Stimulated activated effector memory CD8-positive, alpha-beta T cell treated with anti-CD3 and anti-CD28 coated beads, Interleukin-12 subunit alpha, Interleukin-12 subunit beta, amount 100 ng/mL, for 72 hours (primary cell): Measurements from ENCODE around the gene PRKAA1.
A peak's percentile ranks its signal among the peaks of the same experiment; 100 is the strongest.
"Not testable (repeated sequence)": the region's sequence is repeated elsewhere in the genome, so short reads cannot be mapped to it uniquely, and the experiment has no call there.

Source experiments
- ATAC-seq: fragments of 150-1000 bp; cut with Tn5 transposase; 2 replicates; pipeline ENCODE4 v1.10.0; 2021
- DNase-seq, 2 donors: peaks; one replicate each; pipeline ENCODE4 v3.0.0; 2021 to 2022; ENCODE audit warnings: low spot score in 2 of 2
- H3K27ac Mint-ChIP-seq: one replicate; pipeline ENCODE4 v1.8.0; 2022; ENCODE audit warnings: mild to moderate bottlenecking, mixed read lengths
- H3K36me3 Mint-ChIP-seq: one replicate; pipeline ENCODE4 v1.8.0; 2022; ENCODE audit warnings: mild to moderate bottlenecking, mixed read lengths
- H3K4me1 Mint-ChIP-seq: one replicate; pipeline ENCODE4 v1.8.0; 2022; ENCODE audit warnings: mixed read lengths
- H3K4me3 Mint-ChIP-seq: one replicate; pipeline ENCODE4 v1.8.0; 2022; ENCODE audit warnings: mild to moderate bottlenecking, mixed read lengths
- H3K9me3 Mint-ChIP-seq: one replicate; pipeline ENCODE4 v1.8.0; 2022; ENCODE audit warnings: mixed read lengths

The PRKAA1 gene

DNA sequence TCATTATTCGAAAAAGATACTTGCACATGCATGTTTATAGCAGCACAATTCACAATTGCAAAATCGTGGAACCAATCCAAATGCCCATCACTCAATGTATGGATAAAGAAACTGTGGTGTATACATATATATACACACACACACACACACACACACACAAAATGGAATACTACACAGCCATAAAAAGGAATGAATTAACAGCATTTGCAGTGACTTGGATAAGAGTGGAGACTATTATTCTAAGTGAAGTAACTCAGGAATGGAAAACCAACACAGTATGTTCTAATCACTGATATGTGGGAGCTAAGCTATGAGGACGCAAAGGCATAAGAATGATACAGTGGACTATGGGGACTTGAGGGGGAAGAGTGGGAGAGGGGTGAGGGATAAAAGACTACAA lies 3.3 kb downstream of the PRKAA1 start:
- not testable (repeated sequence) for H3K27ac Mint-ChIP-seq, ATAC-seq, H3K9me3 Mint-ChIP-seq, DNase-seq, H3K4me3 Mint-ChIP-seq
- peaks cover 43% of the 10 kb centered on the region for H3K36me3 Mint-ChIP-seq
- H3K4me1 Mint-ChIP-seq = peaks cover 44% of the 10 kb centered on the region

DNA sequence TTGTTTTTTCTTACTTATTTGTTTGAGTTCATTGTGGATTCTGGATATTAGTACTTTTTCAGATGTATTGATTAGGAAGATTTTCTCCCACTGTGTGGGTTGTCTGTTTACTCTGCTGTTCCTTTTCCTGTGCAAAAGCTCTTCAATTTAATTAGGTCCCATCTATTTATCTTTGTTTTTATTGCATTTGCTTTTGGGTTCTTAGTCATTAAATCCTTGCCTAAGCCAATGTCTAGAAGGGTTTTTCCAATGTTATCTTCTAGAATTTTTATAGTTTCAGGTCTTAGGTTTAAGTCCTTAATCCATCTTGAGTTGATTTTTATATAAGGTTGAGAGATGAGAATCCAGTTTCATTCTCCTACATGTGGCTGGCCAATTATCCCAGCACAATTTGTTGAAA lies 3.8 kb downstream of the PRKAA1 start:
- Mint-ChIP-seq H3K4me1 (peaks cover 47% of the 10 kb centered on the region), H3K36me3 (peaks cover 43% of the 10 kb centered on the region)
- H3K4me3 Mint-ChIP-seq, DNase-seq, H3K27ac Mint-ChIP-seq, ATAC-seq, H3K9me3 Mint-ChIP-seq: not testable (repeated sequence)

DNA sequence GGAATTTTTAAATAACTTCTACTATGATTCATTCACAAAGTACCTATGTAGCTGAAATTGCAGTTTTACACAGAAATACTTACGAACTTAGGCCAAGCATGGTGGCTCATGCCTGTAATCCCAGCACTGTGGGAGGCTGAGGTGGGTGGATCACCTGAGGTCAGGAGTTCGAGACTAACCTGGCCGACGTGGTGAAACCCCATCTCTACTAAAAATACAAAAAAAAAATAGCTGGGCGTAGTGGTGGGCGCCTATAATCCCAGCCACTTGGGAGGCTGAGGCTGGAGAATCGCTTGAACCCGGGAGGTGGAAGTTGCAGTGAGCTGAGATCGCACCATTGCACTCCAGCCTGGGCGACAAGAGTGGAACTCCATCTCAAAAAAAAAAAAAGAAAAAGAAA lies 5.5 kb downstream of the PRKAA1 start:
- not testable (repeated sequence) for H3K27ac Mint-ChIP-seq, ATAC-seq, DNase-seq, H3K4me3 Mint-ChIP-seq, H3K9me3 Mint-ChIP-seq
- Mint-ChIP-seq H3K36me3 (peaks cover 47% of the 10 kb centered on the region), H3K4me1 (peaks cover 56% of the 10 kb centered on the region)

DNA sequence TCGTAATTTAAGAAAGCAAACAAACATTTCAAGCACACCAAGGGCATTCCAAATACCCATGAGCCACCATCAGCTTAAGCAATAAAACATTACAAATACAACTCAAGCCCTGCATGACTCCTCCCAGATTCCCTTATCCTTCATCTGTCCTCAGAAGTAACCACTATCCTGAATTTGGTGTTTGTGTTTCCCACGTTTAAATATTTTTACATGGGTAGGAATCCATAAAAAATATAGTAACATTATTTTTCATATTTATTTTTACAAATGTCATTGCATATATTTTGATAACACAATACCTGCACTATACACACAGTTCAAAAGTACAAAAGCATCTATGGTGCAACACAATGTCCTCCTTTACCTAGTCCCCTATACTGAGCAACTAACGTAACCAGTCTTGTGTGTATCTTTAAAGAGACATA lies 6.4 kb downstream of the PRKAA1 start:
- H3K4me1 Mint-ChIP-seq = peaks cover 62% of the 10 kb centered on the region
- DNase-seq (no peak), ATAC-seq (no peak)
- no peak overlapping the region for H3K27ac Mint-ChIP-seq
- H3K36me3 Mint-ChIP-seq = peaks cover 42% of the 10 kb centered on the region
- H3K9me3 Mint-ChIP-seq = peaks cover 3% of the 10 kb centered on the region
- no peak overlapping the region for H3K4me3 Mint-ChIP-seq

DNA sequence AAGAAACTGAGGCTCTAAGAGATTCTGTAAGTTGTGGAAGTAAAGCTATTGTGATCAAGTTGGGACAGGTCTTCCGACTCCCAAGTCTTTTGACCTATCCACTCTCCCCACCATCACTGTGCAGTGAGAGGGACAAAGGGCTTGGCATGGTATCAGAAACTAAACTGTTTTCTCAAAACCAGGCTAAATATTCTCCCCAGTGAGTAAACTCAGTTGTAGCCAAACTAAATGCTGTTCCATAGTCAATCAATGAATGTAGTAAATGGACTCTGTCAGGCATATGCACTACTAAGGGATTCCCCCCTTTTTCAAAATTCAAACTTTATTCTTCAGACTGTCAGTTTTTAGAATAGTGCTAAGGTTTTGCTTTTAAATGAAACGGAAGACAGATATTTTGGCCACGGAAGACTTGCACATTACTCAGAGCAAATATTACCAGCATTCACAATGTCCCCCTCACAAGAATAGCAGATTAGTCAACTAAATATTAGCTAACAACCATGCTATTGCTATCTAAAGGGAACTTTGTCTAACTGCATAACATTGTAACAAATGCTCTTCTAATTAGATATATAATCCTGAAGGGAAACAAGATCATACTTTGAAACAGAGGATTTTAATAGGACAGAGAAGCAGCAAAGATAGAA lies 7.1 kb downstream of the PRKAA1 start:
- DNase-seq (no peak), ATAC-seq (no peak)
- H3K4me3 Mint-ChIP-seq = no peak overlapping the region
- H3K36me3 Mint-ChIP-seq = peaks cover 47% of the 10 kb centered on the region
- peaks cover 3% of the 10 kb centered on the region for H3K9me3 Mint-ChIP-seq
- no peak overlapping the region for H3K27ac Mint-ChIP-seq
- H3K4me1 Mint-ChIP-seq = peaks cover 69% of the 10 kb centered on the region

DNA sequence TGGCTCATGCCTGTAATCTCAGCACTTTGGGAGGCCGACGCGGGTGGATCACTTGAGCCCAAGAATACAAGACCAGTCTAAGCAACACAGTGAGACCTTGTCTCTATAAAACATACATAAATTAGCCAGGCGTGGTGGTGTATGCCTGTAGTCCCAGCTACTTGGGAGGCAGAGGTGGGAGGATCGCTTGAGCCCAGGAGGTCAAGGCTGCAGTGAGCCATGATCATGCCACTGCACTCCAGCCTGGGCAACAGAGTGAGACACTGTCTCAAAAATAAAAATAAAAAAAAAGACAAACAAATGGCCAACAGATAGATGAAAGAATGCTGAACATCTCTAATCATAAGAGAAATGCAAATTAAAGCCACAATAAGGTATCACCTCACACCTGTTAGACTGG lies 9.2 kb downstream of the PRKAA1 start:
- Mint-ChIP-seq H3K36me3 (peaks cover 35% of the 10 kb centered on the region), H3K4me1 (peaks cover 73% of the 10 kb centered on the region), H3K27ac (peak overlapping the region; percentile 60)
- not testable (repeated sequence) for ATAC-seq, H3K4me3 Mint-ChIP-seq, DNase-seq, H3K9me3 Mint-ChIP-seq

DNA sequence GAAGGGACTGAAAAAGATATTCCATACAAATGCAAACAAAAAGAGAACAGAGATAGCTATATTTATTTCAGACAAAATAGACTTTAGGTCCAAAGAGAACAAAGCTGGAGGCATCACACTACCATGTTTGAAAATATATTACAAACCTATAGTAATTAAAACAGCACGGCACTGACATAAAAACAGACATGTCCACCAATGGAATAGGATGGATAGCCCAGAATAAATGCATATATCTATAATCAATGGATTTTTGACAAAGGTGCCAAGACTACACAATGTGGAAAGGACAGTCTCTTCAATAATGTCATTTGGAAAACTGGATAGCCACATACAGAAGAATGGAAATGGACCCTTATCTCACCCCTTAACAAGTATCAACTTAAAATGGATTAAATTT lies 10.2 kb downstream of the PRKAA1 start:
- Mint-ChIP-seq H3K4me3 (no peak overlapping the region), H3K9me3 (peaks cover 3% of the 10 kb centered on the region), H3K4me1 (peaks cover 66% of the 10 kb centered on the region), H3K36me3 (peaks cover 25% of the 10 kb centered on the region), H3K27ac (no peak overlapping the region)
- no peak for ATAC-seq
- no peak for DNase-seq

DNA sequence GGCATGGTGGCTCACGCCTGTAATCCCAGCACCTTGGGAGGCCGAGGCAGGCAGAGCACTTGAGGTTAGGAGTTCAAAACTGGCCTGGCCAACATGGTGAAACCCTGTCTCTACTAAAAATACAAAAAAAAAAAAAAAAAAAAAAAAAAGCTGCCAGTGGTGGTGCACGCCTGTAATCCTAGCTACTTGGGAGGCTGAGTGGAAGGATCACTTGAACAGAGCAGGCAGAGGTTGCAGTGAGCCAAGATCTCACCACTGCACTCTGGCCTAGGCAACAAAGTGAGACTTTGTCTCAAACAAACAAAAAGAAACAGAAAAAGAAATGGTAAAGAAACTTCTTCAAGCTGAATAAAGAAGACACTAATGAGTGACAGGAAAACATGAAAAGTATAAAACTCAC lies 11.5 kb downstream of the PRKAA1 start:
- not testable (repeated sequence) for ATAC-seq, H3K9me3 Mint-ChIP-seq, DNase-seq, H3K4me3 Mint-ChIP-seq
- Mint-ChIP-seq H3K36me3 (peaks cover 25% of the 10 kb centered on the region), H3K4me1 (peaks cover 76% of the 10 kb centered on the region), H3K27ac (peak overlapping the region; percentile 7)

DNA sequence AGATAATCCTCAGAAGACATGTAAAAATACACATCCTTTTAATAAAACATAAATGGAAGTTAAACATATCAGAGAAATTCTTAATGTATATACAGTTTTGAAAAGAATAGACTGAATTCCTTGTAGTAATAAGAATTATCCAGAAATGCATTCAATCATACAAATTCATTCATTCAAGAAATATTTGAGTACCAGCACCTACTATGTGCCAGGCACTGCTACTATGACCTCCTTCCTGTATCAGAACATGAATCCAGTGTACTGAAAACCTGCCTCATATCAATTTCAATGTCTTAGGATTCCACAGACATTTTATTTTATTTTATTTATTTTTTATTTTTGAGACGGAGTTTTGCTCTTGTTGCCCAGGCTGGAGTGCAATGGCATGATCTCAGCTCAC lies 13.3 kb downstream of the PRKAA1 start:
- peaks cover 73% of the 10 kb centered on the region for H3K4me1 Mint-ChIP-seq
- H3K4me3 Mint-ChIP-seq = no peak overlapping the region
- peak overlapping the region; percentile 11 for H3K27ac Mint-ChIP-seq
- H3K9me3 Mint-ChIP-seq = peaks cover 3% of the 10 kb centered on the region
- DNase-seq (no peak), ATAC-seq (no peak)
- H3K36me3 Mint-ChIP-seq = peaks cover 25% of the 10 kb centered on the region

DNA sequence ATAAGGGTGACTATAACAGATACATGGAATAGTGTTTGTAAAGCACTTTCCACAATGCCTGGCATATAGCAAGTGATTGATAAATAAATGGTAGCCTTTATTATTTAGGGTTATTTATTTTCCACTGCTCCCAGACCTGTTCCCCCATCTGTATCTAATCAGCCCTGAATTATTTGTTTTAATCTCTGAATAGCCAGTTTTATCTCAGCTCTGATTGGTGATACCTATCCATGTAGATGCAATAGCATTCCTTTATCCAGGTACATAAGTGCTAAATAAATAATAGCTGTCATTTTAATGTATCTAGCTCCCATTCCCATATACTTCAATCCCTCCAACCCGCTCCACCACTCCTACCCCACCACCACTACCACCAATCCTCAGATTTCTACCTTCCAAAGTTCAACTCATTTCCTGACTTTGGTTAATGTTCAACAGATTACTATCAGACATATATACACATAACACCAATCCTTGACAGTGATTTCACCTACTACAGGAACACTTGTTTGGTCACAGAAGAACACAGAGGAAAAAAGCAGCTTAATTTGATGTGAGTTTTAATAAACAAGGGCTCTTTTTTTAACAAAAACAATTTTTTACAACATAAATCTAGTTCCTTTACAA lies 14.0 kb downstream of the PRKAA1 start:
- H3K27ac Mint-ChIP-seq = peak overlapping the region; percentile 11
- H3K4me3 Mint-ChIP-seq = no peak overlapping the region
- H3K36me3 Mint-ChIP-seq = peaks cover 31% of the 10 kb centered on the region
- H3K4me1 Mint-ChIP-seq = peaks cover 68% of the 10 kb centered on the region
- no peak for ATAC-seq
- DNase-seq = no peak
- H3K9me3 Mint-ChIP-seq = peaks cover 3% of the 10 kb centered on the region

DNA sequence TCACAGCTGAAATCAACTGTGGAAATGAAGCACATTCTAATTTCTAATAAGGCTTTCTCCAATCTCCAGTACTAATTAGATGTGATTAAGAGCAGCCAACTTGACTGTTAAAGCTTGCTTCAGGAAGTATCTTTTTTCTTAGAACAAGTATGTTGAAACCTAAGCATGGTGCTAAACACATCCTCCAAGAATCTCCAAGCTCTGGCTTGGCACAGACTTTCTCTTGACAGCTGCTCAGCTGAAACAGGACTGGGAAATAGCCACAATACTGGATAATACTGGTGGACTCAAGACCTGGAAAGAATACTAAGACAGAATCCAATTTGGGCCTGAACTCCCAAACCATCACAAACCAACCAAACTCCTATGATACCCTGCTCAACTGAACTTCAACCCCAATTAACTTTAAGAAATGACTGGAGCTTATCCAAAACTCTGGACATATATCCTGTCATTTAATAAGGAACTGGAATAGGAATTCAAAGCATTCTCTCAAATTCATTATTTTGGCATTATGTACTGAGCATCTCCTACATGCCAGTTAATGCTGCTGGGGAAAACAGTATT lies 16.2 kb downstream of the PRKAA1 start:
- Mint-ChIP-seq H3K36me3 (peaks cover 33% of the 10 kb centered on the region), H3K9me3 (no peaks in the 10 kb centered on the region), H3K4me3 (no peak overlapping the region), H3K27ac (peak overlapping the region; percentile 9), H3K4me1 (peaks cover 50% of the 10 kb centered on the region)
- DNase-seq = no peak
- no peak for ATAC-seq

DNA sequence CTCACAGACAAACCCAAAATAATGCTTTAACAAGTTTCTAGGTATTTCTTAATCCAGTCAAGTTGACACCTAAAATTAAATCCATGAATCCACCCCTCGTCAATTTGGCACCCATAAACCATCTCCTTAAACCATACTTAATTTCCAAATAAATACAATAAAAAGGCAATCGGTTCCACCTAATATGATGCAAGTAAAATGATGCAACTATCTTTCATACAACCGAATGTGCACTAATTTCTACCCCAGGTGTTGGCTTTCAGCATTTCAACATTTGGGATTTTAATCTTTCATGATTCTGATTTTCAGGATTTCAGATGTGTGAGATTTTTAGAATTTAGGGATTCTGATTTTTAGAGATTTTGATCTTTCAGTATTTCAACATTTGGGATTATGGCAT lies 17.3 kb downstream of the PRKAA1 start:
- DNase-seq (no peak), ATAC-seq (no peak)
- Mint-ChIP-seq H3K4me1 (peaks cover 50% of the 10 kb centered on the region), H3K9me3 (no peaks in the 10 kb centered on the region), H3K27ac (peak overlapping the region; percentile 9), H3K36me3 (peaks cover 37% of the 10 kb centered on the region), H3K4me3 (no peak overlapping the region)

DNA sequence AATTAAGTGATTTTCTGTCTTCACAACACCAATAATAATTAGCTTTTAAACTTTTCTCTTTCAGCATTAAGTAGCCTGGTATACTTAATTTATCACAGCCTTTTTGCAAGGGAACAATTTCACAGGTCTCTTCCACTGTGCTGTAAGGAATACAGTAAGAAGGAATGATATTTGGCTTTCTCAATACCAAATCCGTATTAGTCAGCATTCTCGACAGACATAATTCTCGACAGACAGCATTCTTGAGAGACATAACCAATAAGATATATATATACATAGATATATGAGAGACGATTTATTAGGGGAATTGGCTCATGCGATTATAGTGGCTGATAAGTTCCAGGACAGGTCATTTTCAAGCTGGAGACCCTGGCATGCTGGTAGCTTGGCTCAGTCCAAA lies 18.0 kb downstream of the PRKAA1 start:
- Mint-ChIP-seq H3K4me1 (peaks cover 49% of the 10 kb centered on the region), H3K36me3 (peaks cover 38% of the 10 kb centered on the region), H3K9me3 (no peaks in the 10 kb centered on the region), H3K4me3 (no peak overlapping the region), H3K27ac (peak overlapping the region; percentile 9)
- DNase-seq = no peak
- ATAC-seq = no peak

DNA sequence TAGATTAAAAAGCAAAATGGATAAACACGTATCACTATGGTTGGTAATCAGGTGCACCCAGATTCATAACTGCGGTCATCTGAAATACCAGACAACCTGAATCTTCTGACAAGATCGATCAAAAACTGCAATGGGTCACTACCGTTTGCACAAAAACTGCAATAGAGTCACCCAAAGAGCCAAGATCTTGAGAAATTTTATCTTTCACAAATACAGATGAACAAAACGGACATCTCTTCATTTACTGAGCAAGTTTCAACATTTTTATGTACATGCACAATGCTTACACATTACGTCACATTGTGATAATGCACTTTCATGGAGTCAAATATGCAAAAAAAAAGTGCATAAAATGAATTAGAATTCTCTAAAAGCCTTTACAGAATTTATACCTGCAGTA lies 18.6 kb downstream of the PRKAA1 start:
- no peak overlapping the region for H3K27ac Mint-ChIP-seq
- H3K36me3 Mint-ChIP-seq = peaks cover 44% of the 10 kb centered on the region
- peaks cover 47% of the 10 kb centered on the region for H3K4me1 Mint-ChIP-seq
- H3K4me3 Mint-ChIP-seq = no peak overlapping the region
- DNase-seq (no peak), ATAC-seq (no peak)
- H3K9me3 Mint-ChIP-seq = no peaks in the 10 kb centered on the region

DNA sequence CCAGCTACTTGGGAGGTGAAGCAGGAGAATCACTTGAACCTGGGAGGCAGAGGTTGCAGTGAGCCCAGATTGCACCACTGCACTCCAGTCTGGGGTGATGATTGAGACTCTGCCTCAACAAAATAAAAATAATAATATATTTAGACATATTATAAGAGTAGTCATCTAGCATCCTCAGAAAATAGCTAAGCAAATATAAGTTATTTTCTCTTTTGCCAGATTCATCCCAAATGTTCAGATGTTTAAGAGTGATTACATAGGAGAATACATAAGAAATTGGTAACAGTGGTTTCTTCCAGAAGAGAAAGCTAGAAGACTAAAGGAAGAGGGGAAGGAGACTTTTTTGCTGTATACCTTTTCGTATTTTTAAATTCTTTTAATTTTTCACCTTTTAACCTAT lies 20.0 kb downstream of the PRKAA1 start:
- H3K9me3 Mint-ChIP-seq = no peaks in the 10 kb centered on the region
- DNase-seq = no peak
- no peak overlapping the region for H3K27ac Mint-ChIP-seq
- H3K4me1 Mint-ChIP-seq = peaks cover 39% of the 10 kb centered on the region
- H3K36me3 Mint-ChIP-seq = peaks cover 59% of the 10 kb centered on the region
- no peak overlapping the region for H3K4me3 Mint-ChIP-seq
- no peak for ATAC-seq

DNA sequence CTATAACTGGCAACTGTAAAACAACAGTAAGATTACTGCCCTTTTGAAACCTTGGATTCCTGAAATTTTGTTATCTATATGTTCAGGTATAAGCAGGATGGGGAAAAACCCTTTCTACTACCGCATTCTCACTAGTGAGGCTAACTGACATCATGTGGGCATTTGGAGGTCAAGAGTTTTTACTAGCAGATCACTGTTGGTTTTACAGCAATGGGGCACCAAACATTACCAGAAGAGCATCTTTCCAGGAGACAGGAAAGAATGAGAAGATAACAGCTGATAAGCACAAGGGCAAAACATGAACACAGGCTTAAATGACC lies 21.6 kb downstream of the PRKAA1 start:
- Mint-ChIP-seq H3K36me3 (peaks cover 74% of the 10 kb centered on the region), H3K4me1 (peaks cover 26% of the 10 kb centered on the region), H3K9me3 (no peaks in the 10 kb centered on the region), H3K27ac (peak overlapping the region; percentile 44), H3K4me3 (no peak overlapping the region)
- DNase-seq = no peak
- ATAC-seq = peak; percentile 19
